Right lobe of liver (tissue), 4 donors: ENCODE results near the gene MYO5B.

Source experiments
- POLR2A ChIP-seq: fragments of 450-650 bp; IDR thresholded peaks from one replicate; pipeline ENCODE4 v1.6.1; 2017; ENCODE audit warnings: antibody characterized with exemption, mild to moderate bottlenecking
- TF ChIP-seq, protein P1 (sequence below), 4 donors: fragments of 200-600 bp in 3 of 4; fragments of 450-650 bp in 1 of 4; IDR thresholded peaks; one replicate each; pipeline versions ENCODE4 v1.5.1 to v1.8.0; 2016 to 2022; ENCODE audit warnings: antibody characterized with exemption in 4 of 4, mild to moderate bottlenecking in 2 of 4
- donor health status: DM: no; HTN: no; CAD: no.
- donor health status: DM: no; HTN: no; CAD: no.
- donor health status: DM: no; HTN: yes; CAD: no.

- TF ChIP-seq, protein P1, sequence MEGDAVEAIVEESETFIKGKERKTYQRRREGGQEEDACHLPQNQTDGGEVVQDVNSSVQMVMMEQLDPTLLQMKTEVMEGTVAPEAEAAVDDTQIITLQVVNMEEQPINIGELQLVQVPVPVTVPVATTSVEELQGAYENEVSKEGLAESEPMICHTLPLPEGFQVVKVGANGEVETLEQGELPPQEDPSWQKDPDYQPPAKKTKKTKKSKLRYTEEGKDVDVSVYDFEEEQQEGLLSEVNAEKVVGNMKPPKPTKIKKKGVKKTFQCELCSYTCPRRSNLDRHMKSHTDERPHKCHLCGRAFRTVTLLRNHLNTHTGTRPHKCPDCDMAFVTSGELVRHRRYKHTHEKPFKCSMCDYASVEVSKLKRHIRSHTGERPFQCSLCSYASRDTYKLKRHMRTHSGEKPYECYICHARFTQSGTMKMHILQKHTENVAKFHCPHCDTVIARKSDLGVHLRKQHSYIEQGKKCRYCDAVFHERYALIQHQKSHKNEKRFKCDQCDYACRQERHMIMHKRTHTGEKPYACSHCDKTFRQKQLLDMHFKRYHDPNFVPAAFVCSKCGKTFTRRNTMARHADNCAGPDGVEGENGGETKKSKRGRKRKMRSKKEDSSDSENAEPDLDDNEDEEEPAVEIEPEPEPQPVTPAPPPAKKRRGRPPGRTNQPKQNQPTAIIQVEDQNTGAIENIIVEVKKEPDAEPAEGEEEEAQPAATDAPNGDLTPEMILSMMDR (IDR thresholded peaks at IDR 0.05), result no peak
- no peak for TF ChIP-seq POLR2A
These were observed 319.8 kb downstream of the MYO5B start for GRCh38 chr18:49875155-49875554.
